IPS DF 6.9 (cell line): ENCODE data around the gene SLC27A1.

Experiments used
- DNase-seq: peaks from one replicate; pipeline ENCODE4 v3.0.0-alpha.2; 2013; ENCODE audit warnings: low read depth, low spot score
- H3K27ac ChIP-seq: one replicate; pipeline ENCODE4 v1.5.1; 2013; ENCODE audit warnings: low read length, control low read depth
- H3K27me3 ChIP-seq: 2 replicates; pipeline ENCODE4 v1.6.1; 2013; ENCODE audit warnings: mild to moderate bottlenecking, low read length; ENCODE audit not compliant: control insufficient read depth, insufficient read depth
- H3K36me3 ChIP-seq: 2 replicates; pipeline ENCODE4 v1.6.1; 2013; ENCODE audit warnings: low read length; ENCODE audit not compliant: control insufficient read depth, insufficient read depth
- H3K4me1 ChIP-seq: 2 replicates; pipeline ENCODE4 v1.6.1; 2013; ENCODE audit warnings: low read length; ENCODE audit not compliant: control insufficient read depth, insufficient read depth
- H3K4me3 ChIP-seq: 2 replicates; pipeline ENCODE4 v1.5.1; 2013; ENCODE audit warnings: mild to moderate bottlenecking, low read length
- H3K9me3 ChIP-seq: 2 replicates; pipeline ENCODE4 v1.6.1; 2013; ENCODE audit warnings: low read length, inconsistent platforms; ENCODE audit not compliant: control insufficient read depth, insufficient read depth
- WGBS: extraction: QIAGEN DNeasy Blood & Tissue Kit; methylation state at CpG from one replicate; pipeline ENCODE4 v1.1.7; 2013; ENCODE audit warnings: mixed read lengths, missing lambda C conversion rate; ENCODE audit not compliant: insufficient read length, insufficient coverage; 5-methylcytosine and 5-hydroxymethylcytosine counted together

The SLC27A1 gene

GRCh38 chr19:17526922-17527321 is 56.6 kb downstream of the SLC27A1 start:
- Histone ChIP-seq H3K36me3 (no peaks in the 10 kb centered on the region), H3K4me1 (no peaks in the 10 kb centered on the region), H3K4me3 (no peak overlapping the region), H3K27ac (no peak overlapping the region), H3K27me3 (no peaks in the 10 kb centered on the region), H3K9me3 (no peaks in the 10 kb centered on the region)
- no CpG with 5 or more reads among the region's 16 CpGs for WGBS
- no peak for DNase-seq

GRCh38 chr19:17527326-17527725 is 57.0 kb downstream of the SLC27A1 start:
- DNase-seq, result no peak
- Histone ChIP-seq H3K27me3 (no peaks in the 10 kb centered on the region), H3K27ac (no peak overlapping the region), H3K4me3 (no peak overlapping the region), H3K4me1 (no peaks in the 10 kb centered on the region), H3K9me3 (no peaks in the 10 kb centered on the region), H3K36me3 (no peaks in the 10 kb centered on the region)
- no CpG with 5 or more reads among the region's 10 CpGs for WGBS

- H3K4me3 ChIP-seq, result no peak overlapping the region
- H3K27ac ChIP-seq, result no peak overlapping the region
- no peaks in the 10 kb centered on the region for H3K36me3 ChIP-seq
- no peaks in the 10 kb centered on the region for H3K4me1 ChIP-seq
- no peak for DNase-seq
- no peaks in the 10 kb centered on the region for H3K9me3 ChIP-seq
- no CpG with 5 or more reads among the region's 3 CpGs for WGBS
- H3K27me3 ChIP-seq, result no peaks in the 10 kb centered on the region
These were observed 58.3 kb downstream of the SLC27A1 start for GRCh38 chr19:17528610-17529009.

- no peak overlapping the region for H3K27ac ChIP-seq
- no peak for DNase-seq
- no peaks in the 10 kb centered on the region for H3K36me3 ChIP-seq
- H3K4me1 ChIP-seq, result no peaks in the 10 kb centered on the region
- WGBS, result no CpG with 5 or more reads among the region's 8 CpGs
- no peaks in the 10 kb centered on the region for H3K27me3 ChIP-seq
- no peaks in the 10 kb centered on the region for H3K9me3 ChIP-seq
- H3K4me3 ChIP-seq, result no peak overlapping the region
These were observed 59.2 kb downstream of the SLC27A1 start for GRCh38 chr19:17529239-17530158.

DNA sequence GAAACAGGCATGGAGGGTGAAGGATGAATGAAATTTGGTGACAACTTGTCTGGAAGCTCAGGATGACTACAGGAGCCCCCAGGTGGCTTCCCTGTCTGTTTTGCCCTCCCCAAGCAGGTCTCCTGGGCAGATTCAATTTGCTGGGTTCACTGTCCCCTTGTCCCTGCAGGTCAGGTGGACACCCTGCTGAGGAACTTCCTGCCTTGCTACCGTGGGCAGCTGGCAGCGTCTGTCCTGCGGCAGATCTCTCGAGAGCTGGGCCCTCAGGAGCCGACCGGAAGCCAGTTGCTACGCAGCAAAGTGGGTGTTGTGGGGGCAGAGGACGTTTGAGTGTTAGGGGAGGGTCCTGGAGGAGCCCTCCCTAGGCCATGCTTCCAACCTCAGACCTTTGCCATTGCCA is 60.3 kb downstream of the SLC27A1 start:
- no peaks in the 10 kb centered on the region for H3K36me3 ChIP-seq
- no peaks in the 10 kb centered on the region for H3K4me1 ChIP-seq
- no peak overlapping the region for H3K4me3 ChIP-seq
- H3K9me3 ChIP-seq, result no peaks in the 10 kb centered on the region
- H3K27ac ChIP-seq, result no peak overlapping the region
- no CpG with 5 or more reads among the region's 8 CpGs for WGBS
- H3K27me3 ChIP-seq, result no peaks in the 10 kb centered on the region
- DNase-seq, result no peak

DNA sequence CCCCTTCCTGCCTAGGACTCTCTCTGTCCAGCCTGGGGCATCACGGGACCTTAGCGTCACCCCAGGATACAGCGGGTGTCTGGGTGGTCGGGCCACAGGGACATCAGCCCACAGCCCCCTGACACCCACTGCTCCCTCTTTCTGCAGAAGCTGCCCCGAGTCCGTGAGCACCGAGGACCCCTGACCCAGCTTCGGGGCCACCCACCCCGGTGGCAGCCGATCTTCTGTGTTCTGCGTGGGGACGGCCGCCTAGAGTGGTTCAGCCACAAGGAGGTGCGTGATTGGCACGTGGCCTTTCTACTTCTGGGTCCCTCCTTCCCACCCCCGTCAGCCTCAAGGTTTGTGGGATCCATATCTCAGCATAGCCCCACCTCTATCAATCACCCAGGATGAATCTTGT is 61.8 kb downstream of the SLC27A1 start:
- no peaks in the 10 kb centered on the region for H3K4me1 ChIP-seq
- no peak overlapping the region for H3K4me3 ChIP-seq
- WGBS, result no CpG with 5 or more reads among the region's 16 CpGs
- no peaks in the 10 kb centered on the region for H3K9me3 ChIP-seq
- no peaks in the 10 kb centered on the region for H3K36me3 ChIP-seq
- no peak for DNase-seq
- H3K27ac ChIP-seq, result no peak overlapping the region
- no peaks in the 10 kb centered on the region for H3K27me3 ChIP-seq

- WGBS, result no CpG with 5 or more reads among the region's 7 CpGs
- Histone ChIP-seq H3K36me3 (no peaks in the 10 kb centered on the region), H3K27me3 (no peaks in the 10 kb centered on the region), H3K9me3 (no peaks in the 10 kb centered on the region), H3K27ac (no peak overlapping the region), H3K4me1 (no peaks in the 10 kb centered on the region), H3K4me3 (no peak overlapping the region)
- DNase-seq, result no peak
These were observed 62.2 kb downstream of the SLC27A1 start for GRCh38 chr19:17532557-17532956.

DNA sequence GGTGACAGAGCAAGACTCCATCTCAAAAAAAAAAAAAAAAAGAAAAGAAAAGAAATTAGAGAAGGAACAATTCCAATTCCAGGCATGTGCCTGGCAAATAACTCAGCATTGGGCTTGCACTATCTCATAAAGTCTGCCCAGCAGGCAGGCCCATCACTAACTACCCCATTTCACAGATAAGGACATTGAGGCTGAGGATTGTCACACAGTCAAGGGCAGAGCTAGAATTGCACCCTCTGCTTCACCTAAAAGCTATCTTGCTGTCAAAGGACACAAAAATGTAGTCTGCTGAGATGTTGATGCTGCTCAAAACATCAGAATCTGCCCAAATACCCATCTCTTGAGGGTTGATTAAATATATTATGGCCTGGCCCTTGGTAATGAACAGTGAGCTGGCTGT is 64.4 kb downstream of the SLC27A1 start:
- Histone ChIP-seq H3K4me1 (no peaks in the 10 kb centered on the region), H3K4me3 (no peak overlapping the region), H3K27ac (no peak overlapping the region), H3K36me3 (no peaks in the 10 kb centered on the region), H3K27me3 (no peaks in the 10 kb centered on the region), H3K9me3 (no peaks in the 10 kb centered on the region)
- no peak for DNase-seq

DNA sequence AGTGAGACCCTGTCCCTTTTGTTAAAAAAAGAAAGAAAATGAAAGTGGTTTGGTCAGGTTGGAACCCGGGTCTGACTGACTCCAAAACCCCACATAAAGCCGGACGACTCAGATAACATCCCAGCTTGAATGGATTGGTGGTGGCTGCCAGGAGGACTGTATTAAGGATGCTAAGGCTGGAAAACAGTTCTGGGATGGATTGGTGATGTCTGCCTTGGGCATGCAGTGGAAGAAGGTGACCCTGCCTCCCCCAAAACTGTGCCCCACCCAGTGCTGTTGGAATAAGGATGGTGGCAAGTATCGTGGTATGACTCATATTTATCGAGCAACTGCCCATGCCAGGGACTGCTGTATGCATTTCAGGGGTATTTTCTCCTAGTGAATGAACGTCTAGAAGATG is 66.6 kb downstream of the SLC27A1 start:
- H3K9me3 ChIP-seq, result no peaks in the 10 kb centered on the region
- no peak overlapping the region for H3K27ac ChIP-seq
- H3K27me3 ChIP-seq, result no peaks in the 10 kb centered on the region
- DNase-seq, result no peak
- no peaks in the 10 kb centered on the region for H3K4me1 ChIP-seq
- no peaks in the 10 kb centered on the region for H3K36me3 ChIP-seq
- H3K4me3 ChIP-seq, result no peak overlapping the region
- no CpG with 5 or more reads among the region's 6 CpGs for WGBS

DNA sequence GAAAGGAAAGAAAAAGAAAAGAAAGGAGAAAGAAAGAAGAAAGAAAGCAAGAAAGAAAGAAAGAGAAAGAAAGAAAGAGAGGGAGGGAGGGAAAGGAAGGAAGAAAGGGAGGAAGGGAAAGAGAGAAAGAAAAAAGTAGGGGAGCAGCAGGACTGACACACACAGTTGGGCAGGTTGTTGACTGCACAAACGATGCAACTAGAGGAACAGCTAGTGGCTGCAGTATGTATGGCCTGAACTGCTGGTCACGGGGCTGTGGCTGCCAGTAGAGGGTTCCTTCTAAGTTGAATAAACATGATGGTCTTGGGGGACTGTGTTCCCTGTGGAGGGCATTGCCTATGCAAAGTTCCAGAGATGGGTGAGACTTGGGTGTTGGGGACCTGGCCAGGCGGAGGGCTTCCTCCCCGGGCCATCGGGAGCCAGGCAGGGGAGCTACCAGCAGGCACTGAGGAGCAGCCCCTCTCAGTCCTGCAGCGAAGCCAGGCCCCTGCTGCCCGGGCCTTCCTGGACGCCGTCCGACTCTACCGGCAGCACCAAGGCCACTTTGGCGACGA is 68.4 kb downstream of the SLC27A1 start:
- Histone ChIP-seq H3K4me3 (peak overlapping the region; percentile 57), H3K4me1 (no peaks in the 10 kb centered on the region), H3K36me3 (no peaks in the 10 kb centered on the region), H3K27ac (no peak overlapping the region), H3K9me3 (no peaks in the 10 kb centered on the region), H3K27me3 (no peaks in the 10 kb centered on the region)
- DNase-seq, result no peak
- no CpG with 5 or more reads among the region's 13 CpGs for WGBS
